ENCODE measurements around the gene MRPS14.

DNA sequence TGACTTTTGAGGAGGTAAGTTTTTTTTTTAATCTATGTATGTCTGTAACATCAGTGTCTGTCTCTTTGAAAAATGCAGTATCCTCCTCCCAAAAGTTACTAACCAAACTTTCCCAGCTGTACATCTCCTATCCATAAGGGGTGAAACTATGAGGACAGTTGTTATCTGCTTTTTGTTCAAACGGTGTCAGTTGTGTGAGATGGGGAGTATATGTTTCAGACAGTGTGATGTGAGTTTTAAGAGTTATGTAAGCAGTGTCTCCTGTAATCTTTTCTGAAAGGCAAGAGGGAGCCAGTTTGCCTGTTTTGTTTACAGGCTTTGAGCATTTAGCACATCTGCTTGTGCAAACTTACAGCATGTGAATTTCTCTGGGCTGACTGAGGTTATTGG, 58.3 kb downstream of the MRPS14 start:
- TF ChIP-seq, protein P1, sequence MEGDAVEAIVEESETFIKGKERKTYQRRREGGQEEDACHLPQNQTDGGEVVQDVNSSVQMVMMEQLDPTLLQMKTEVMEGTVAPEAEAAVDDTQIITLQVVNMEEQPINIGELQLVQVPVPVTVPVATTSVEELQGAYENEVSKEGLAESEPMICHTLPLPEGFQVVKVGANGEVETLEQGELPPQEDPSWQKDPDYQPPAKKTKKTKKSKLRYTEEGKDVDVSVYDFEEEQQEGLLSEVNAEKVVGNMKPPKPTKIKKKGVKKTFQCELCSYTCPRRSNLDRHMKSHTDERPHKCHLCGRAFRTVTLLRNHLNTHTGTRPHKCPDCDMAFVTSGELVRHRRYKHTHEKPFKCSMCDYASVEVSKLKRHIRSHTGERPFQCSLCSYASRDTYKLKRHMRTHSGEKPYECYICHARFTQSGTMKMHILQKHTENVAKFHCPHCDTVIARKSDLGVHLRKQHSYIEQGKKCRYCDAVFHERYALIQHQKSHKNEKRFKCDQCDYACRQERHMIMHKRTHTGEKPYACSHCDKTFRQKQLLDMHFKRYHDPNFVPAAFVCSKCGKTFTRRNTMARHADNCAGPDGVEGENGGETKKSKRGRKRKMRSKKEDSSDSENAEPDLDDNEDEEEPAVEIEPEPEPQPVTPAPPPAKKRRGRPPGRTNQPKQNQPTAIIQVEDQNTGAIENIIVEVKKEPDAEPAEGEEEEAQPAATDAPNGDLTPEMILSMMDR (IDR thresholded peaks at IDR 0.05), result no peak
- TF ChIP-seq POLR2A (IDR thresholded peaks at IDR 0.05), result no peak
